ENCODE measurements around the gene NUP155.

DNA sequence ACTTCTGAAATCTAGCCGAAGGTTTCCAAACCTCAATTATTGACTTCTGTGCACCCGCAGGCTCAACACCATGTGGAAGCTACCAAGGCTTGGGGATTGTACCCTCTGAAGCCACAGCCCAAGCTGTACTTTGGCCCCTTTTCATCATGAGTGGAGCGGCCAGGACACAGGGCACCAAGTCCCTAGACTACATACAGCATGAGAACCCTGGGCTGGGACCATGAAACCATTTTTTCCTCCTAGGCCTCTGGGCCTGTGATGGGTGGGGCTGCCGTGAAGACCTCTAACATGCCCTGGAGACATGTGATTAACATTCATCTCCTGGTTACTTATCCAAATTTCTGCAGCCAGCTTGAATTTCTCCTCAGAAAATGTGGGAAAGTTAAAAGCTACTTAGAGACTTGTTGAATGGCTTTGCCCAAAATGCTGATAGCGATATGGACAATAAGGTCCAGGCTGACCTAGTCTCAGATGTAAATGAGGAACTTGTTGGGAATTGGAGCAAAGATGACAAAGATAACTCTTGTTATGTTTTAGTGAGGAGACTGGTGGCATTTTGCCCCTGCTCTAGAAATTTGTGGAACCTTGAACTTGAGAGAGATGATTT, 87.6 kb downstream of the NUP155 start:
- TF ChIP-seq, protein P1, sequence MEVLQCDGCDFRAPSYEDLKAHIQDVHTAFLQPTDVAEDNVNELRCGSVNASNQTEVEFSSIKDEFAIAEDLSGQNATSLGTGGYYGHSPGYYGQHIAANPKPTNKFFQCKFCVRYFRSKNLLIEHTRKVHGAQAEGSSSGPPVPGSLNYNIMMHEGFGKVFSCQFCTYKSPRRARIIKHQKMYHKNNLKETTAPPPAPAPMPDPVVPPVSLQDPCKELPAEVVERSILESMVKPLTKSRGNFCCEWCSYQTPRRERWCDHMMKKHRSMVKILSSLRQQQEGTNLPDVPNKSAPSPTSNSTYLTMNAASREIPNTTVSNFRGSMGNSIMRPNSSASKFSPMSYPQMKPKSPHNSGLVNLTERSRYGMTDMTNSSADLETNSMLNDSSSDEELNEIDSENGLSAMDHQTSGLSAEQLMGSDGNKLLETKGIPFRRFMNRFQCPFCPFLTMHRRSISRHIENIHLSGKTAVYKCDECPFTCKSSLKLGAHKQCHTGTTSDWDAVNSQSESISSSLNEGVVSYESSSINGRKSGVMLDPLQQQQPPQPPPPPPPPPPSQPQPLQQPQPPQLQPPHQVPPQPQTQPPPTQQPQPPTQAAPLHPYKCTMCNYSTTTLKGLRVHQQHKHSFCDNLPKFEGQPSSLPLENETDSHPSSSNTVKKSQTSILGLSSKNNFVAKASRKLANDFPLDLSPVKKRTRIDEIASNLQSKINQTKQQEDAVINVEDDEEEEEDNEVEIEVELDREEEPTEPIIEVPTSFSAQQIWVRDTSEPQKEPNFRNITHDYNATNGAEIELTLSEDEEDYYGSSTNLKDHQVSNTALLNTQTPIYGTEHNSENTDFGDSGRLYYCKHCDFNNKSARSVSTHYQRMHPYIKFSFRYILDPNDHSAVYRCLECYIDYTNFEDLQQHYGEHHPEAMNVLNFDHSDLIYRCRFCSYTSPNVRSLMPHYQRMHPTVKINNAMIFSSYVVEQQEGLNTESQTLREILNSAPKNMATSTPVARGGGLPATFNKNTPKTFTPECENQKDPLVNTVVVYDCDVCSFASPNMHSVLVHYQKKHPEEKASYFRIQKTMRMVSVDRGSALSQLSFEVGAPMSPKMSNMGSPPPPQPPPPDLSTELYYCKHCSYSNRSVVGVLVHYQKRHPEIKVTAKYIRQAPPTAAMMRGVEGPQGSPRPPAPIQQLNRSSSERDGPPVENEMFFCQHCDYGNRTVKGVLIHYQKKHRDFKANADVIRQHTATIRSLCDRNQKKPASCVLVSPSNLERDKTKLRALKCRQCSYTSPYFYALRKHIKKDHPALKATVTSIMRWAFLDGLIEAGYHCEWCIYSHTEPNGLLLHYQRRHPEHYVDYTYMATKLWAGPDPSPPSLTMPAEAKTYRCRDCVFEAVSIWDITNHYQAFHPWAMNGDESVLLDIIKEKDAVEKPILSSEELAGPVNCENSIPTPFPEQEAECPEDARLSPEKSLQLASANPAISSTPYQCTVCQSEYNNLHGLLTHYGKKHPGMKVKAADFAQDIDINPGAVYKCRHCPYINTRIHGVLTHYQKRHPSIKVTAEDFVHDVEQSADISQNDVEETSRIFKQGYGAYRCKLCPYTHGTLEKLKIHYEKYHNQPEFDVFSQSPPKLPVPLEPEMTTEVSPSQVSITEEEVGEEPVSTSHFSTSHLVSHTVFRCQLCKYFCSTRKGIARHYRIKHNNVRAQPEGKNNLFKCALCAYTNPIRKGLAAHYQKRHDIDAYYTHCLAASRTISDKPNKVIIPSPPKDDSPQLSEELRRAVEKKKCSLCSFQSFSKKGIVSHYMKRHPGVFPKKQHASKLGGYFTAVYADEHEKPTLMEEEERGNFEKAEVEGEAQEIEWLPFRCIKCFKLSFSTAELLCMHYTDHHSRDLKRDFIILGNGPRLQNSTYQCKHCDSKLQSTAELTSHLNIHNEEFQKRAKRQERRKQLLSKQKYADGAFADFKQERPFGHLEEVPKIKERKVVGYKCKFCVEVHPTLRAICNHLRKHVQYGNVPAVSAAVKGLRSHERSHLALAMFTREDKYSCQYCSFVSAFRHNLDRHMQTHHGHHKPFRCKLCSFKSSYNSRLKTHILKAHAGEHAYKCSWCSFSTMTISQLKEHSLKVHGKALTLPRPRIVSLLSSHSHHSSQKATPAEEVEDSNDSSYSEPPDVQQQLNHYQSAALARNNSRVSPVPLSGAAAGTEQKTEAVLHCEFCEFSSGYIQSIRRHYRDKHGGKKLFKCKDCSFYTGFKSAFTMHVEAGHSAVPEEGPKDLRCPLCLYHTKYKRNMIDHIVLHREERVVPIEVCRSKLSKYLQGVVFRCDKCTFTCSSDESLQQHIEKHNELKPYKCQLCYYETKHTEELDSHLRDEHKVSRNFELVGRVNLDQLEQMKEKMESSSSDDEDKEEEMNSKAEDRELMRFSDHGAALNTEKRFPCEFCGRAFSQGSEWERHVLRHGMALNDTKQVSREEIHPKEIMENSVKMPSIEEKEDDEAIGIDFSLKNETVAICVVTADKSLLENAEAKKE (CRISPR knock-in tag; IDR thresholded peaks at IDR 0.05) = no peak
- TF ChIP-seq, protein P2, sequence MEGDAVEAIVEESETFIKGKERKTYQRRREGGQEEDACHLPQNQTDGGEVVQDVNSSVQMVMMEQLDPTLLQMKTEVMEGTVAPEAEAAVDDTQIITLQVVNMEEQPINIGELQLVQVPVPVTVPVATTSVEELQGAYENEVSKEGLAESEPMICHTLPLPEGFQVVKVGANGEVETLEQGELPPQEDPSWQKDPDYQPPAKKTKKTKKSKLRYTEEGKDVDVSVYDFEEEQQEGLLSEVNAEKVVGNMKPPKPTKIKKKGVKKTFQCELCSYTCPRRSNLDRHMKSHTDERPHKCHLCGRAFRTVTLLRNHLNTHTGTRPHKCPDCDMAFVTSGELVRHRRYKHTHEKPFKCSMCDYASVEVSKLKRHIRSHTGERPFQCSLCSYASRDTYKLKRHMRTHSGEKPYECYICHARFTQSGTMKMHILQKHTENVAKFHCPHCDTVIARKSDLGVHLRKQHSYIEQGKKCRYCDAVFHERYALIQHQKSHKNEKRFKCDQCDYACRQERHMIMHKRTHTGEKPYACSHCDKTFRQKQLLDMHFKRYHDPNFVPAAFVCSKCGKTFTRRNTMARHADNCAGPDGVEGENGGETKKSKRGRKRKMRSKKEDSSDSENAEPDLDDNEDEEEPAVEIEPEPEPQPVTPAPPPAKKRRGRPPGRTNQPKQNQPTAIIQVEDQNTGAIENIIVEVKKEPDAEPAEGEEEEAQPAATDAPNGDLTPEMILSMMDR (conservative IDR thresholded peaks at IDR 0.05; ENCODE audit: low read depth in 2 of 2) = no peak
- TF ChIP-seq EZH2phosphoT487 (IDR thresholded peaks at IDR 0.05; ENCODE audit: unreplicated experiment) (no peak), POLR2AphosphoS5 (IDR thresholded peaks at IDR 0.05; ENCODE audit: low read depth) (no peak), EZH2 (IDR thresholded peaks at IDR 0.05; ENCODE audit: low read depth, unreplicated experiment) (no peak), JUNB (IDR thresholded peaks at IDR 0.05; ENCODE audit: unreplicated experiment) (no peak), ZNF114 (CRISPR knock-in tag; IDR thresholded peaks at IDR 0.05) (no peak), ETS1 (IDR thresholded peaks at IDR 0.05) (no peak)
- TF ChIP-seq, protein P3, sequence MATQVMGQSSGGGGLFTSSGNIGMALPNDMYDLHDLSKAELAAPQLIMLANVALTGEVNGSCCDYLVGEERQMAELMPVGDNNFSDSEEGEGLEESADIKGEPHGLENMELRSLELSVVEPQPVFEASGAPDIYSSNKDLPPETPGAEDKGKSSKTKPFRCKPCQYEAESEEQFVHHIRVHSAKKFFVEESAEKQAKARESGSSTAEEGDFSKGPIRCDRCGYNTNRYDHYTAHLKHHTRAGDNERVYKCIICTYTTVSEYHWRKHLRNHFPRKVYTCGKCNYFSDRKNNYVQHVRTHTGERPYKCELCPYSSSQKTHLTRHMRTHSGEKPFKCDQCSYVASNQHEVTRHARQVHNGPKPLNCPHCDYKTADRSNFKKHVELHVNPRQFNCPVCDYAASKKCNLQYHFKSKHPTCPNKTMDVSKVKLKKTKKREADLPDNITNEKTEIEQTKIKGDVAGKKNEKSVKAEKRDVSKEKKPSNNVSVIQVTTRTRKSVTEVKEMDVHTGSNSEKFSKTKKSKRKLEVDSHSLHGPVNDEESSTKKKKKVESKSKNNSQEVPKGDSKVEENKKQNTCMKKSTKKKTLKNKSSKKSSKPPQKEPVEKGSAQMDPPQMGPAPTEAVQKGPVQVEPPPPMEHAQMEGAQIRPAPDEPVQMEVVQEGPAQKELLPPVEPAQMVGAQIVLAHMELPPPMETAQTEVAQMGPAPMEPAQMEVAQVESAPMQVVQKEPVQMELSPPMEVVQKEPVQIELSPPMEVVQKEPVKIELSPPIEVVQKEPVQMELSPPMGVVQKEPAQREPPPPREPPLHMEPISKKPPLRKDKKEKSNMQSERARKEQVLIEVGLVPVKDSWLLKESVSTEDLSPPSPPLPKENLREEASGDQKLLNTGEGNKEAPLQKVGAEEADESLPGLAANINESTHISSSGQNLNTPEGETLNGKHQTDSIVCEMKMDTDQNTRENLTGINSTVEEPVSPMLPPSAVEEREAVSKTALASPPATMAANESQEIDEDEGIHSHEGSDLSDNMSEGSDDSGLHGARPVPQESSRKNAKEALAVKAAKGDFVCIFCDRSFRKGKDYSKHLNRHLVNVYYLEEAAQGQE (IDR thresholded peaks at IDR 0.05; ENCODE audit: unreplicated experiment) = no peak

Measured in GM23338 (cell line).